ENCODE results near the gene MTURN.

DNA sequence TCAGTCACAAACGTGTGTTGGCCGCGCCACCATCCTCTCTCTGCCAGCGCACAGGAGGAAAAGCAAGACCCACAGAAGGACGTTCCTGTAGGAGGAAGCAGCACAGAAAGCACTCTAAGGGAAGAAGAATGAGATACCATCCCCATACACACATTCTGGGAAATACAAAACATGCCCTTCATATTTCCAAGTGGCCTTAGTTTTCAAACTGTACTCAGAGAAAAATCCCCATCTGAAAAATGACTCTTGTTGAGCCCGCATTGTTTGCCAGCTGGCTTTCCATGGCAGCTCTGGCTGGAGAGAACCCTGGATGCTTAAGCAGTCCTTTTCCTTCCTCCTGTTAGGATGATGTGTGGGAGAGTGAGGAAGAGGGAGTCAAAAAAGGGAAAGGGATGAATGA lies 33.1 kb downstream of the MTURN start:
- TF ChIP-seq POLR2A (IDR thresholded peaks at IDR 0.05) = no peak
- TF ChIP-seq, protein P1, sequence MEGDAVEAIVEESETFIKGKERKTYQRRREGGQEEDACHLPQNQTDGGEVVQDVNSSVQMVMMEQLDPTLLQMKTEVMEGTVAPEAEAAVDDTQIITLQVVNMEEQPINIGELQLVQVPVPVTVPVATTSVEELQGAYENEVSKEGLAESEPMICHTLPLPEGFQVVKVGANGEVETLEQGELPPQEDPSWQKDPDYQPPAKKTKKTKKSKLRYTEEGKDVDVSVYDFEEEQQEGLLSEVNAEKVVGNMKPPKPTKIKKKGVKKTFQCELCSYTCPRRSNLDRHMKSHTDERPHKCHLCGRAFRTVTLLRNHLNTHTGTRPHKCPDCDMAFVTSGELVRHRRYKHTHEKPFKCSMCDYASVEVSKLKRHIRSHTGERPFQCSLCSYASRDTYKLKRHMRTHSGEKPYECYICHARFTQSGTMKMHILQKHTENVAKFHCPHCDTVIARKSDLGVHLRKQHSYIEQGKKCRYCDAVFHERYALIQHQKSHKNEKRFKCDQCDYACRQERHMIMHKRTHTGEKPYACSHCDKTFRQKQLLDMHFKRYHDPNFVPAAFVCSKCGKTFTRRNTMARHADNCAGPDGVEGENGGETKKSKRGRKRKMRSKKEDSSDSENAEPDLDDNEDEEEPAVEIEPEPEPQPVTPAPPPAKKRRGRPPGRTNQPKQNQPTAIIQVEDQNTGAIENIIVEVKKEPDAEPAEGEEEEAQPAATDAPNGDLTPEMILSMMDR (IDR thresholded peaks at IDR 0.05) = no peak
- peak; percentile 29 for TF ChIP-seq POLR2AphosphoS5 (IDR thresholded peaks at IDR 0.05)
- TF ChIP-seq EP300 (IDR thresholded peaks at IDR 0.05) = no peak
